MM.1S (cell line): ENCODE measurements around the gene COPZ1.

Experiments
- CTCF ChIP-seq: fragments of 300-600 bp; sonication (generic); IDR thresholded peaks from 2 replicates; pipeline ENCODE4 v1.5.1; 2016; ENCODE audit warnings: antibody characterized with exemption, low read length, mixed read lengths
- EZH2 ChIP-seq: fragments of 300-600 bp; sonication (generic); optimal IDR thresholded peaks from 2 replicates; pipeline ENCODE3; 2017; ENCODE audit warnings: low read depth, mild to moderate bottlenecking, antibody characterized with exemption, low read length, mixed read lengths

- TF ChIP-seq CTCF = no peak
- TF ChIP-seq EZH2 = no peak
These were observed 32.6 kb upstream of the COPZ1 start for GRCh38 chr12:54292083-54292930.
